ENCODE data around the gene ACTL10.

DNA sequence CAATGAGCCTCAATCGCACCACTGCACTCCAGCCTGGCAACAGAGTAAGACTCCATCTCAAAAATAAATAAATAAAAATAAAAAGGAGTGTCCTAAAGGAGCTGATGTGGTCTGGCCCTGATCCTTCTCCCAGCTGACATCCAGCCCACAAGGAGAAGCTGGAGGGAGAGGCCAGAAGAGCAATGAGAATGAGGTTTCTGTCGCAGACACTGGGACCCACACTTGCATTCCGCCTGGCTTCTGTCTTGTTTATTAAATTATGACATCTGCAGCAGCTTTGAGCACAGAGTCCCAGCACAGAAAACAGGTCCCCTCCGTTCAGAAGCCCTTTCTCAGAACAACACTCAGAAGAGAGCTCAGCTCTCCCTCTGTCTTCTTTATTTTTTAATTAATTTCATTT, 29.7 kb downstream of the ACTL10 start:
- TF ChIP-seq CBX8 (IDR thresholded peaks at IDR 0.05), result no peak
- TF ChIP-seq RAD21 (conservative IDR thresholded peaks at IDR 0.05 in 1 of 2, IDR thresholded peaks at IDR 0.05 in 1 of 2), result no peak
- TF ChIP-seq, protein P1, sequence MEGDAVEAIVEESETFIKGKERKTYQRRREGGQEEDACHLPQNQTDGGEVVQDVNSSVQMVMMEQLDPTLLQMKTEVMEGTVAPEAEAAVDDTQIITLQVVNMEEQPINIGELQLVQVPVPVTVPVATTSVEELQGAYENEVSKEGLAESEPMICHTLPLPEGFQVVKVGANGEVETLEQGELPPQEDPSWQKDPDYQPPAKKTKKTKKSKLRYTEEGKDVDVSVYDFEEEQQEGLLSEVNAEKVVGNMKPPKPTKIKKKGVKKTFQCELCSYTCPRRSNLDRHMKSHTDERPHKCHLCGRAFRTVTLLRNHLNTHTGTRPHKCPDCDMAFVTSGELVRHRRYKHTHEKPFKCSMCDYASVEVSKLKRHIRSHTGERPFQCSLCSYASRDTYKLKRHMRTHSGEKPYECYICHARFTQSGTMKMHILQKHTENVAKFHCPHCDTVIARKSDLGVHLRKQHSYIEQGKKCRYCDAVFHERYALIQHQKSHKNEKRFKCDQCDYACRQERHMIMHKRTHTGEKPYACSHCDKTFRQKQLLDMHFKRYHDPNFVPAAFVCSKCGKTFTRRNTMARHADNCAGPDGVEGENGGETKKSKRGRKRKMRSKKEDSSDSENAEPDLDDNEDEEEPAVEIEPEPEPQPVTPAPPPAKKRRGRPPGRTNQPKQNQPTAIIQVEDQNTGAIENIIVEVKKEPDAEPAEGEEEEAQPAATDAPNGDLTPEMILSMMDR (IDR thresholded peaks at IDR 0.05), result no peak
- TF ChIP-seq CEBPB (IDR thresholded peaks at IDR 0.05), result no peak

All from A549 (cell line).